GM06990 (cell line): ENCODE data around the gene FUS.

Experiments
- DNase-seq: peaks from one replicate; pipeline ENCODE4 v3.0.0-alpha.2; 2011; ENCODE audit not compliant: insufficient read length; ENCODE audit errors: extremely low read depth
- H3K27me3 ChIP-seq: replicated peaks from 2 replicates; pipeline ENCODE4 v1.6.0; 2011; ENCODE audit warnings: low read length; ENCODE audit not compliant: control insufficient read depth, insufficient read depth
- H3K36me3 ChIP-seq: 2 replicates; pipeline ENCODE4 v1.5.1; 2011; ENCODE audit warnings: low read length; ENCODE audit not compliant: control insufficient read depth, insufficient read depth
- H3K4me3 ChIP-seq: replicated peaks from 2 replicates; pipeline ENCODE4 v1.5.1; 2011; ENCODE audit warnings: low read depth, mild to moderate bottlenecking, control low read depth, low read length
- CTCF ChIP-seq: IDR thresholded peaks from 2 replicates; pipeline ENCODE4 v1.5.1; 2011; ENCODE audit warnings: low read length, control low read depth, mild to moderate bottlenecking, inconsistent platforms; ENCODE audit not compliant: insufficient read depth, poor library complexity, severe bottlenecking

FUS gene

GRCh38 chr16:31132303-31132979 is 47.5 kb upstream of the FUS start:
- TF ChIP-seq CTCF = no peak
- DNase-seq = no peak
- Histone ChIP-seq H3K36me3 (peaks cover 9% of the 10 kb centered on the region), H3K4me3 (no peak overlapping the region), H3K27me3 (no peaks in the 10 kb centered on the region)

- no peak for DNase-seq
- Histone ChIP-seq H3K36me3 (peaks cover 9% of the 10 kb centered on the region), H3K4me3 (no peak overlapping the region), H3K27me3 (no peaks in the 10 kb centered on the region)
- TF ChIP-seq CTCF = no peak
These were observed 46.9 kb upstream of the FUS start for GRCh38 chr16:31133046-31133501.

- TF ChIP-seq CTCF = no peak
- DNase-seq = no peak
- H3K36me3 ChIP-seq = peaks cover 9% of the 10 kb centered on the region
- H3K4me3 ChIP-seq = no peak overlapping the region
- no peaks in the 10 kb centered on the region for H3K27me3 ChIP-seq
These were observed 45.8 kb upstream of the FUS start for GRCh38 chr16:31134091-31134571.

GRCh38 chr16:31134625-31135534 is 45.1 kb upstream of the FUS start:
- Histone ChIP-seq H3K36me3 (peaks cover 4% of the 10 kb centered on the region), H3K27me3 (no peaks in the 10 kb centered on the region), H3K4me3 (no peak overlapping the region)
- no peak for DNase-seq
- TF ChIP-seq CTCF = no peak

GRCh38 chr16:31135535-31136286 is 44.2 kb upstream of the FUS start, which contains the start of gene PRSS8:
Gene PRSS8, minus strand, starts transcription at chr16:31135727. Its CDS starts 229 bp downstream, at chr16:31135498.
- no peak within 1 kb of the TSS for H3K4me3 ChIP-seq
- peaks cover 4% of the 10 kb centered on the region for H3K36me3 ChIP-seq
- H3K27me3 ChIP-seq = no peaks in the 10 kb centered on the region
- DNase-seq = no peak
- no peak for TF ChIP-seq CTCF
